Measurements from ENCODE around the gene FHIT. TPM values are rescaled to one million over a fixed set of nuclear protein-coding genes. Genes with fewer than 3 reads are reported as not detected.

FHIT gene
- total and polyA plus RNA-seq, 4 donors, result 2.1 to 14.7 (median 6.6) TPM

DNA sequence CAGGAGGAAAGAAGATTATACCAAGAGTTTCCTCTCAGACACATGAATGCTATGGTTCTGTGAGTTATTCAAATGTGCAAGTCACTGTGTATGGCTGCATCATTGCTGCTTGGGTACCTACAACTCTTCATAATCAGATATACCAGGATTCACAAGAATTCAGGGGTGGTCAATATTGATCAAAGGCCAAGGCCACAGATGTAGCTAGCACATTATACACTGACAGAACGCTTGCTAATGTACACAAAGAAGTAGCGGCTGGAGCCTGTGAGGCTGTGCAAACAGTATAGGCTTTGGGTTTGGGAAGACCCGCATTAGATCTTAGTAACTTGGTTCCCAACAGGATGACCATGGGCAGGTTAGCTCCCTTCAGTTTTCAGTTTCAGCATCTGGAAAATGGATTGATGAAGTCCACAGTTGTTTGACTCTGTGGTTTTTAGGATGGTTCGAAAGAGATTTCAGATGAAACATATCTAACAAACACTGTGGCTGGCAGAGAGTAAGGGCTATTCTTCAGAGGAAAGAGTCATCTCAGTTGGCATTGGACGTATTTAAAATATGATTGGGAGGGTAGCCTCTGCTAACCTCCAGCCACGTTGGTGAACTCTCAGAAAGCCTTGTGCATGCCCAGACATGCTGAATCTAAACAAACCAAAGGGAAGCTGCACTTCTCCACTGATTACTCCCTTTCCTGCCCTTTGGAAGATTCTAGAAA lies 1452.7 kb downstream of the FHIT start:
- 68% methylated on average over 6 of the region's 6 CpGs for WGBS
- H3K9me3 ChIP-seq (ENCODE audit: control insufficient read depth in 4 of 4, low read length in 3 of 4), result no peaks in the 10 kb centered on the region

GRCh38 chr3:59797533-59797932 lies 1453.7 kb downstream of the FHIT start:
- Histone ChIP-seq H3K36me3 (ENCODE audit: control insufficient read depth in 4 of 4, insufficient read depth in 3 of 4, low read depth in 1 of 4, low read length in 3 of 4) (no peaks in the 10 kb centered on the region), H3K4me1 (ENCODE audit: control insufficient read depth in 4 of 4, insufficient read depth in 4 of 4, low read length in 3 of 4) (no peaks in the 10 kb centered on the region), H3K9me3 (ENCODE audit: control insufficient read depth in 4 of 4, low read length in 3 of 4) (no peaks in the 10 kb centered on the region), H3K27me3 (ENCODE audit: control insufficient read depth in 4 of 4, insufficient read depth in 4 of 4, low read length in 3 of 4) (no peaks in the 10 kb centered on the region), H3K9ac (ENCODE audit: low read depth in 1 of 2, low read length in 2 of 2) (no peak overlapping the region), H3K27ac (ENCODE audit: low read depth in 1 of 2, low read length in 2 of 2) (no peak overlapping the region), H3K4me3 (ENCODE audit: low read depth in 1 of 3, low read length in 3 of 3) (no peak overlapping the region)
- no peak for DNase-seq (ENCODE audit: low spot score)
- 95% methylated on average over 5 of the region's 5 CpGs for WGBS
- TF ChIP-seq JUND (IDR thresholded peaks at IDR 0.05) (no peak), REST (IDR thresholded peaks at IDR 0.05) (no peak), RAD21 (IDR thresholded peaks at IDR 0.05) (no peak), SP1 (IDR thresholded peaks at IDR 0.05) (no peak), NR2F2 (IDR thresholded peaks at IDR 0.05) (no peak), RXRA (IDR thresholded peaks at IDR 0.05) (no peak), YY1 (IDR thresholded peaks at IDR 0.05) (no peak)
- TF ChIP-seq, protein P1, sequence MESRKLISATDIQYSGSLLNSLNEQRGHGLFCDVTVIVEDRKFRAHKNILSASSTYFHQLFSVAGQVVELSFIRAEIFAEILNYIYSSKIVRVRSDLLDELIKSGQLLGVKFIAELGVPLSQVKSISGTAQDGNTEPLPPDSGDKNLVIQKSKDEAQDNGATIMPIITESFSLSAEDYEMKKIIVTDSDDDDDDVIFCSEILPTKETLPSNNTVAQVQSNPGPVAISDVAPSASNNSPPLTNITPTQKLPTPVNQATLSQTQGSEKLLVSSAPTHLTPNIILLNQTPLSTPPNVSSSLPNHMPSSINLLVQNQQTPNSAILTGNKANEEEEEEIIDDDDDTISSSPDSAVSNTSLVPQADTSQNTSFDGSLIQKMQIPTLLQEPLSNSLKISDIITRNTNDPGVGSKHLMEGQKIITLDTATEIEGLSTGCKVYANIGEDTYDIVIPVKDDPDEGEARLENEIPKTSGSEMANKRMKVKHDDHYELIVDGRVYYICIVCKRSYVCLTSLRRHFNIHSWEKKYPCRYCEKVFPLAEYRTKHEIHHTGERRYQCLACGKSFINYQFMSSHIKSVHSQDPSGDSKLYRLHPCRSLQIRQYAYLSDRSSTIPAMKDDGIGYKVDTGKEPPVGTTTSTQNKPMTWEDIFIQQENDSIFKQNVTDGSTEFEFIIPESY (IDR thresholded peaks at IDR 0.05), result no peak
- TF ChIP-seq, protein P2, sequence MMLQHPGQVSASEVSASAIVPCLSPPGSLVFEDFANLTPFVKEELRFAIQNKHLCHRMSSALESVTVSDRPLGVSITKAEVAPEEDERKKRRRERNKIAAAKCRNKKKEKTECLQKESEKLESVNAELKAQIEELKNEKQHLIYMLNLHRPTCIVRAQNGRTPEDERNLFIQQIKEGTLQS (IDR thresholded peaks at IDR 0.05), result no peak
- TF ChIP-seq, protein P3, sequence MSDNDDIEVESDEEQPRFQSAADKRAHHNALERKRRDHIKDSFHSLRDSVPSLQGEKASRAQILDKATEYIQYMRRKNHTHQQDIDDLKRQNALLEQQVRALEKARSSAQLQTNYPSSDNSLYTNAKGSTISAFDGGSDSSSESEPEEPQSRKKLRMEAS (IDR thresholded peaks at IDR 0.05), result no peak

More for the DNA sequence above, 1452.7 kb downstream of the FHIT start:
- DNase-seq (ENCODE audit: low spot score), result no peak
- H3K9ac ChIP-seq (ENCODE audit: low read depth in 1 of 2, low read length in 2 of 2), result no peak overlapping the region
- no peak for TF ChIP-seq RXRA (IDR thresholded peaks at IDR 0.05)
- no peak for TF ChIP-seq HNF4A (conservative IDR thresholded peaks at IDR 0.05)
- TF ChIP-seq RAD21 (IDR thresholded peaks at IDR 0.05), result no peak
- TF ChIP-seq NR2F2 (IDR thresholded peaks at IDR 0.05), result no peak
- TF ChIP-seq, protein P4, sequence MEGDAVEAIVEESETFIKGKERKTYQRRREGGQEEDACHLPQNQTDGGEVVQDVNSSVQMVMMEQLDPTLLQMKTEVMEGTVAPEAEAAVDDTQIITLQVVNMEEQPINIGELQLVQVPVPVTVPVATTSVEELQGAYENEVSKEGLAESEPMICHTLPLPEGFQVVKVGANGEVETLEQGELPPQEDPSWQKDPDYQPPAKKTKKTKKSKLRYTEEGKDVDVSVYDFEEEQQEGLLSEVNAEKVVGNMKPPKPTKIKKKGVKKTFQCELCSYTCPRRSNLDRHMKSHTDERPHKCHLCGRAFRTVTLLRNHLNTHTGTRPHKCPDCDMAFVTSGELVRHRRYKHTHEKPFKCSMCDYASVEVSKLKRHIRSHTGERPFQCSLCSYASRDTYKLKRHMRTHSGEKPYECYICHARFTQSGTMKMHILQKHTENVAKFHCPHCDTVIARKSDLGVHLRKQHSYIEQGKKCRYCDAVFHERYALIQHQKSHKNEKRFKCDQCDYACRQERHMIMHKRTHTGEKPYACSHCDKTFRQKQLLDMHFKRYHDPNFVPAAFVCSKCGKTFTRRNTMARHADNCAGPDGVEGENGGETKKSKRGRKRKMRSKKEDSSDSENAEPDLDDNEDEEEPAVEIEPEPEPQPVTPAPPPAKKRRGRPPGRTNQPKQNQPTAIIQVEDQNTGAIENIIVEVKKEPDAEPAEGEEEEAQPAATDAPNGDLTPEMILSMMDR (IDR thresholded peaks at IDR 0.05; ENCODE audit: low read depth, low read length, missing input control), result no peak
- no peak for TF ChIP-seq FOXA1 (IDR thresholded peaks at IDR 0.05)
- no peak for TF ChIP-seq FOXA2 (IDR thresholded peaks at IDR 0.05)
- no peak for TF ChIP-seq SP1 (IDR thresholded peaks at IDR 0.05)
- no peak for TF ChIP-seq TAF1 (conservative IDR thresholded peaks at IDR 0.05)
- no peak for TF ChIP-seq EGR1 (IDR thresholded peaks at IDR 0.05; ENCODE audit: low read depth in 2 of 2)
- TF ChIP-seq JUND (IDR thresholded peaks at IDR 0.05), result no peak
- TF ChIP-seq YY1 (IDR thresholded peaks at IDR 0.05), result no peak
- no peak for TF ChIP-seq REST (IDR thresholded peaks at IDR 0.05)
- H3K27ac ChIP-seq (ENCODE audit: low read depth in 1 of 2, low read length in 2 of 2), result no peak overlapping the region
- no peak overlapping the region for H3K4me3 ChIP-seq (ENCODE audit: low read depth in 1 of 3, low read length in 3 of 3)
- H3K36me3 ChIP-seq (ENCODE audit: control insufficient read depth in 4 of 4, insufficient read depth in 3 of 4, low read depth in 1 of 4, low read length in 3 of 4), result no peaks in the 10 kb centered on the region
- no peaks in the 10 kb centered on the region for H3K4me1 ChIP-seq (ENCODE audit: control insufficient read depth in 4 of 4, insufficient read depth in 4 of 4, low read length in 3 of 4)
- no peaks in the 10 kb centered on the region for H3K27me3 ChIP-seq (ENCODE audit: control insufficient read depth in 4 of 4, insufficient read depth in 4 of 4, low read length in 3 of 4)

Data from liver (tissue), 9 donors.